Pancreas (tissue), 10 donors: ENCODE measurements around the gene NPNT. TPM values are rescaled to one million over a fixed set of nuclear protein-coding genes. Genes with fewer than 3 reads are reported as not detected.

ENCODE experiments used
- ATAC-seq, 4 donors: fragments of 200-7000 bp; cut with Tn5 transposase; one replicate each; pipeline versions ENCODE4 v1.8.0 to v1.9.1; 2020; ENCODE audit warnings: mild to moderate bottlenecking in 4 of 4, moderate library complexity in 4 of 4
- DNase-seq, 6 donors: peaks; one replicate each; pipeline ENCODE4 v3.0.0-alpha.2; 2020
- FAIRE-seq: peaks from 2 replicates; lab custom pipeline; 2012; peaks lifted over from hg19 to GRCh38; lab: Jason Lieb, UNC
- H3K27ac ChIP-seq, 4 donors: fragments of 200-600 bp; sonication (generic); 1 replicate in 3 of 4; 2 replicates in 1 of 4; pipeline versions ENCODE4 v1.5.0 to v1.8.0; 2020
- H3K27me3 ChIP-seq, 4 donors: fragments of 200-600 bp; one replicate each; pipeline ENCODE4 v1.8.0; 2021
- H3K36me3 ChIP-seq, 3 donors: fragments of 200-600 bp; sonication (generic) in 1 of 3; one replicate each; pipeline versions ENCODE4 v1.5.0 to v1.8.0; 2020 to 2021
- H3K4me1 ChIP-seq, 3 donors: fragments of 200-600 bp; one replicate each; pipeline ENCODE4 v1.8.0; 2021
- H3K4me3 ChIP-seq, 4 donors: fragments of 200-600 bp; sonication (generic) in 2 of 4; one replicate each; pipeline versions ENCODE4 v1.5.0 to v1.8.0; 2020 to 2021
- H3K9me3 ChIP-seq, 4 donors: fragments of 200-600 bp; one replicate each; pipeline ENCODE4 v1.8.0; 2021
- WGBS, 2 donors: extraction: QIAGEN DNeasy Blood & Tissue Kit; methylation state at CpG; one replicate each; pipeline ENCODE4 v1.1.7; 2013; 5-methylcytosine and 5-hydroxymethylcytosine counted together
- intact Hi-C, 3 donors: fragments of 100-400 bp; cut with DNase I; formaldehyde crosslinking; loops; one replicate each; pipeline versions ENCODE4 v1.11.1 to v1.14.2; 2022
- polyA plus RNA-seq, 2 donors: library from polyadenylated mRNA; stranded (reverse); fragments of 200-250 nt; gene quantifications; one replicate each; pipeline ENCODE4 v1.2.3, GENCODE V29; 2013
- total RNA-seq, 6 donors: library from RNA; stranded (reverse); fragmentation: NEBNext Ultra II Directional in 4 of 6; extraction: Animal tissue kit (Norgen Biotek cat#: 25700) in 4 of 6; gene quantifications; one replicate each; pipeline versions ENCODE4 v1.2.1 to v1.2.4, GENCODE V29; 2021 to 2023
- TF ChIP-seq, protein P1 (sequence below), 4 donors: fragments of 200-600 bp; sonication (generic) in 3 of 4; IDR thresholded peaks; one replicate each; pipeline versions ENCODE4 v1.5.0 to v1.8.0; 2021; ENCODE audit warnings: antibody characterized with exemption in 4 of 4
- donor health status: healthy with polysubstance abuse.
- donor health status: DM: no; HTN: no; CAD: no; lungs with moderate emphysema.
- donor health status: DM: no; HTN: no; CAD: no.
- donor health status: control.
- donor health status: control.
- donor health status: Bipolar disorder and iron deficiency.
- donor health status: DM: yes; HTN: yes; CAD: no.
- donor health status: DM: no; HTN: no; CAD: no.
- donor health status: DM: no; HTN: no; CAD: no.
- donor health status: DM: yes; HTN: yes; CAD: no.

NPNT gene
- total and polyA plus RNA-seq, 8 donors = 17.2 to 63.8 (median 33.7) TPM

DNA sequence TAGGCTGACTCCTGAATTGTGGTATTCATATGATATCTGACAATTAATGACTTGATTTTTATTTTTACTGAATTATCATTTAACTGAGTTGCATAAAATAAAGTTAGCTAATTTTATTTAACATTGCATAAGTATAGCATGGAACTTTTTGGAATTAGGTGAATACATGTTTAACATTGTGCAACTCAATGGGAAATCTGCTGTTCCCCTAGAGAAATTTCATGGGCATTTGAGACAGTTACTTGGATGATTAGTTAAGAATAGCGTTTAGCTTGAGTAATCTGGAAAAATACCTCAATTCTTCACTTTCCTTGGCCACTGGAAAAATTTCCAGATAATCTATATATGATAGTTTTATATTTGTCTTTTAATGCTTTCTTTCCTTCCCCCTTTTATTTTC lies 42.5 kb downstream of the NPNT start:
- DNase-seq (no peak), FAIRE-seq (no peak), ATAC-seq (no peak)
- Histone ChIP-seq H3K36me3 (peaks cover 0 to 12% (median 0%) of the 10 kb centered on the region in 3 donors), H3K27ac (no peak overlapping the region), H3K9me3 (no peaks in the 10 kb centered on the region), H3K27me3 (no peaks in the 10 kb centered on the region), H3K4me3 (no peak overlapping the region), H3K4me1 (no peaks in the 10 kb centered on the region)
- WGBS, 2 donors = 91 to 97% methylated on average over 1 of the region's 1 CpG
- TF ChIP-seq, protein P1, sequence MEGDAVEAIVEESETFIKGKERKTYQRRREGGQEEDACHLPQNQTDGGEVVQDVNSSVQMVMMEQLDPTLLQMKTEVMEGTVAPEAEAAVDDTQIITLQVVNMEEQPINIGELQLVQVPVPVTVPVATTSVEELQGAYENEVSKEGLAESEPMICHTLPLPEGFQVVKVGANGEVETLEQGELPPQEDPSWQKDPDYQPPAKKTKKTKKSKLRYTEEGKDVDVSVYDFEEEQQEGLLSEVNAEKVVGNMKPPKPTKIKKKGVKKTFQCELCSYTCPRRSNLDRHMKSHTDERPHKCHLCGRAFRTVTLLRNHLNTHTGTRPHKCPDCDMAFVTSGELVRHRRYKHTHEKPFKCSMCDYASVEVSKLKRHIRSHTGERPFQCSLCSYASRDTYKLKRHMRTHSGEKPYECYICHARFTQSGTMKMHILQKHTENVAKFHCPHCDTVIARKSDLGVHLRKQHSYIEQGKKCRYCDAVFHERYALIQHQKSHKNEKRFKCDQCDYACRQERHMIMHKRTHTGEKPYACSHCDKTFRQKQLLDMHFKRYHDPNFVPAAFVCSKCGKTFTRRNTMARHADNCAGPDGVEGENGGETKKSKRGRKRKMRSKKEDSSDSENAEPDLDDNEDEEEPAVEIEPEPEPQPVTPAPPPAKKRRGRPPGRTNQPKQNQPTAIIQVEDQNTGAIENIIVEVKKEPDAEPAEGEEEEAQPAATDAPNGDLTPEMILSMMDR (IDR thresholded peaks at IDR 0.05) = no peak
- intact Hi-C loops = no loop called here

DNA sequence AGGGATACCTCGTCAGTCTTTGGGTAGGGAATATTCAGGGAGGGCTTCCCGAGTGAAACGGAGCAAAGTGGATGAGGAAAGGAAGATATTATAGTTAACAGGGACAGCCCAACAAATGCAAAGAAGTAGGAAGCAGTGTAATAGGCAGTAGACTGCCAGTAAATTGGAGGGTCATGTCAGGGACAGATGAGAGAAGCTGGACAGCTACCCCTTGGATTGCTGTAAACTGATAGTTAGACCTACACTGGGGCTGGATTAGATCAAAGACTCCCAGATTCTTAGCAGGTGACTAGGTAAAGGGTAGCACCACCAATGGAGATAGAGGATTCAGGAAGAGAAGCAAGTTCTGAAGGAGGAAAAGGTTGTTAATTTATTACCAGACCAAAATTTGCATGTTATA lies 48.0 kb downstream of the NPNT start:
- 90 to 95% methylated on average over 3 of the region's 3 CpGs for WGBS, 2 donors
- ATAC-seq (no peak), DNase-seq (no peak), FAIRE-seq (no peak)
- no peaks in the 10 kb centered on the region for H3K27me3 ChIP-seq
- no peaks in the 10 kb centered on the region for H3K9me3 ChIP-seq
- H3K27ac ChIP-seq = no peak overlapping the region
- no peak overlapping the region for H3K4me3 ChIP-seq
- no peaks in the 10 kb centered on the region for H3K4me1 ChIP-seq
- TF ChIP-seq, protein P1 (IDR thresholded peaks at IDR 0.05) = no peak
- H3K36me3 ChIP-seq = peaks cover 0 to 14% (median 0%) of the 10 kb centered on the region in 3 donors
- intact Hi-C loops = no loop called here

DNA sequence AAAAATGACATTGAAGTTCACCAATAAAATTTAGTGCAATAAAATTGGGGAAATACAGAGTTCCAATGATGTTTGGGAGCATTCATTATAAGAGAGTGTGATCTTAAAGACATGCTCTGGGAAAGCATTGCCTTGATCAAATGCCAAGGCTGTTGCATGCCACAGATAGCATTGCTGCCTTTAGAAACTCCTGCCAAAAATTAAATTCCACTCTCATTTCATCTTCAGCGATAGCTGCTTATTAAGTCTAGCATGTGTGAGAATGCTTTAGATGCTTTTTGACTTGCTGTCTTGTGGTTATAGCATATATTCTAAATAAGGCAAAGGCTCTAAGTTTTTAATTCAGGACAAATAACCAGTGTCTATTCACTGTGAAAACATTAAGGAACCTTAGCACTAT lies 49.3 kb downstream of the NPNT start:
- FAIRE-seq (no peak), DNase-seq (no peak), ATAC-seq (peak in 1 of 4 donors; percentile 33)
- Histone ChIP-seq H3K4me1 (no peaks in the 10 kb centered on the region), H3K36me3 (peaks cover 0 to 14% (median 0%) of the 10 kb centered on the region in 3 donors), H3K27me3 (no peaks in the 10 kb centered on the region), H3K4me3 (no peak overlapping the region), H3K9me3 (no peaks in the 10 kb centered on the region), H3K27ac (no peak overlapping the region)
- intact Hi-C loops = no loop called here
- WGBS, 2 donors = 28 to 31% methylated on average over 1 of the region's 1 CpG
- TF ChIP-seq, protein P1 (IDR thresholded peaks at IDR 0.05) = no peak

DNA sequence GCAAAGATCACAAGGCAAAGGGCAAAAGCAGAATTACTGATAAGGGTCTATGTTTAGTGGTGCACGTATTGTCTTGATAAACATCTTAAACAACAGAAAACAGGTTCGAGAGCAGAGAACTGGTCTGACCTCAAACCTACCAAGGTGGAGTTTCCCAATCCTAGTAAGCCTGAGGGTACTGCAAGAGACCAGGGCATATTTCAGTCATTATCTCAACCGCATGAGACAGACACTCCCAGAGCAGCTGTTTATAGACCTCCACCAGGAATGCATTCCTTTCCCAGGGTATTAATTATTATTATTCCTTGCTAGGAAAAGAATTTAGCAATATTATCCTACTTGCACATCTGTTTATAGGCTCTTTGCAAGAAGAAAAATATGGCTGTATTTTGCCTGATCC lies 51.5 kb downstream of the NPNT start:
- Histone ChIP-seq H3K27ac (no peak overlapping the region), H3K4me3 (no peak overlapping the region), H3K4me1 (no peaks in the 10 kb centered on the region), H3K9me3 (no peaks in the 10 kb centered on the region), H3K36me3 (peaks cover 0 to 8% (median 0%) of the 10 kb centered on the region in 3 donors), H3K27me3 (no peaks in the 10 kb centered on the region)
- ATAC-seq (no peak), DNase-seq (no peak), FAIRE-seq (no peak)
- TF ChIP-seq, protein P1 (IDR thresholded peaks at IDR 0.05) = no peak
- WGBS, 2 donors = 87 to 90% methylated on average over 3 of the region's 3 CpGs
- intact Hi-C loops = no loop called here

DNA sequence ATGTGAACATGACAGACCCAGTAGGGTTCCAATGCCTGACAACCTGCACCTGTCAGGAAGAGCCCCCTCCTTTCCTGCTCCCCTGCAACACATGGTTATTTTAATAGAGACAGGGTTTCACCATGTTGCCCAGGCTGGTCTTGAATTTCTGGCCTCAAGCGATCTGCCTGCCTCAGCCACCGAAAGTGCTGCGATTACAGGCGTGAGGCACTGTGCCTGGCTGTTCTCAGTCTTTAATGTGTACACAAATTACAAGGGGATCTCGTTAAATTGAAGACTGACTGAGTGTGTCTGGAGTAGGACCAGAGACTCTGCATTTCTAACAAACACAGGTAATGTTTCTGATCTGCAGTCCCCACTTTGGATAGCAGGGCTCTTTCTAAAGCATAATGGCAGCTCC lies 55.4 kb downstream of the NPNT start:
- H3K27me3 ChIP-seq = no peaks in the 10 kb centered on the region
- DNase-seq = no peak
- WGBS, 2 donors = 94 to 96% methylated on average over 5 of the region's 5 CpGs
- no peaks in the 10 kb centered on the region for H3K9me3 ChIP-seq
- no peaks in the 10 kb centered on the region for H3K4me1 ChIP-seq
- no peak overlapping the region for H3K27ac ChIP-seq
- H3K4me3 ChIP-seq = no peak overlapping the region
- intact Hi-C loops = no loop called here
- no peak for FAIRE-seq
- no peaks in the 10 kb centered on the region for H3K36me3 ChIP-seq
- TF ChIP-seq, protein P1 (IDR thresholded peaks at IDR 0.05) = no peak
- no peak for ATAC-seq
